Measurements from ENCODE around the gene KIF5C.

Gene KIF5C

DNA sequence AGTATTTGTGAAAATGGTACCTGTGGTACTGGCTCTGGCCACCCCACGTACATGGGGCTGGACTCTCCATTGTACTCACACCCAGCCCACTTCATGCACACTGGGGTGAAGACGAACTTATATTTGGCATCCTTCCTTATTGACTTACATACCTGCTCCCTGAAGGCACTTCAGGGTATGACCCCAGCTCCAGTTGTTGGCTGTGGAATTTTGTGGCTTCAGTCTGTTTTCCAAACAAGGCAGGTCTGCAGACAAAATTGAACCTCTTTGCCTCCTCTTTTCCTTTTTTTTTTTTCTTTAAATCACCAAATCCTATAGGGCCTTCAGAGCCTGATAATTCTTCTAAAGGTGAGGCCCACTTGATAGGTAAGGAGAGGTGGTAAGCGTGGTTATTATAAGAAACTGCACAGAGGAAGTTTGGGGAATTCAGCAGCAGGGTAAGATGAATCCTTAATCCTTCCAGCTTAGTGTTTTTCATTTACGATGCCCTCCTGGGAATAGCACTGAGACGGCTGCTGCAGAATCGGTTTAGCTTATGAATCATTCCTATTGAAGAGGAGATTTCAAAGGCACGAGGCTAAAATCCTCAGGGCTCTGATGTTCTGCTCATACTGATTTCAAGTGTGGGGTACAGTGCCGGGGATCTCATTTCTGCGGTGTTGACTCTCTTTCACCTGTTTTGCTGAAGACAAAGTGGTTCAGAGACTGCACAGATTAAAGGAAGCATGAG lies 55.2 kb downstream of the KIF5C start:
- ChIA-PET CTCF (no interaction called here), POLR2A (interaction anchor here (0.6 kb wide), 1 partner anchor 27 kb away, joined by 5 read pairs; no protein-coding TSS in a partner anchor)
- no peak for DNase-seq
- no peak overlapping the region for H3K27ac ChIP-seq (ENCODE audit: insufficient read depth in 1 of 2, low read depth in 1 of 2, low read length in 2 of 2, poor library complexity in 1 of 2, severe bottlenecking in 2 of 2)
- no peak overlapping the region for H3K4me3 ChIP-seq (ENCODE audit: control insufficient read depth in 1 of 7, extremely low read depth in 1 of 7, insufficient read depth in 4 of 7, low read depth in 2 of 7, low read length in 6 of 7)
- over 99% methylated on average over 8 of the region's 9 CpGs for WGBS (ENCODE audit: insufficient coverage)
- H3K27me3 ChIP-seq (replicated peaks in 2 of 5; ENCODE audit: control insufficient read depth in 4 of 5, insufficient read depth in 5 of 5, low read length in 4 of 5): no peaks in the 10 kb centered on the region
- H3K4me1 ChIP-seq (ENCODE audit: control extremely low read depth in 1 of 4, control insufficient read depth in 4 of 4, insufficient read depth in 4 of 4, low read length in 3 of 4): peaks cover 0 to 12% (median 12%) of the 10 kb centered on the region in 4 experiments
- H3K36me3 ChIP-seq (ENCODE audit: control insufficient read depth in 4 of 4, insufficient read depth in 4 of 4, low read length in 3 of 4): no peaks in the 10 kb centered on the region
- H3K9me3 ChIP-seq (ENCODE audit: control extremely low read depth in 1 of 5, control insufficient read depth in 4 of 5, insufficient read depth in 2 of 5, low read depth in 1 of 5, low read length in 4 of 5): no peaks in the 10 kb centered on the region

DNA sequence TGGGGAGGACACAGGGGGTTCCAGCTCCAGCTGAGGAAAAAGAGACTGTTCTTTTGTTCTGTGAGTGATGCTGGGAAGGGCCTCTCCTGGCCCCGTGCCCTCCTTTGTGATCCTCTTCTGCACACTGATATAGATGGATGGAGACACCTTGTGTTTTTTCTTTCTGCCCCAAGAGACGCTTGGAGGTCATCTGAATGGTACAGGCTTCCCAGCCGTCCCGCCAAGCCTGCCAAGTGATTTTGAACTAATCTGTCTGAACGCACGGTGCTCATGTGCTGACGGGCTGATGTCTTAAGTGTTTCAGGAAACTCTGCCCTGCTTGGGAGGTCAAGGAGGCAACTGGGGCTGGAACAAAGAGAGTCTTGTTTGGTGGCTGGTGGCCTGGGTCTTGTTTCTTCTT lies 57.5 kb downstream of the KIF5C start:
- no peaks in the 10 kb centered on the region for H3K27me3 ChIP-seq (replicated peaks in 2 of 5; ENCODE audit: control insufficient read depth in 4 of 5, insufficient read depth in 5 of 5, low read length in 4 of 5)
- CTCF ChIA-PET: no interaction called here
- DNase-seq: no peak
- POLR2A ChIA-PET: no interaction called here
- H3K4me1 ChIP-seq (ENCODE audit: control extremely low read depth in 1 of 4, control insufficient read depth in 4 of 4, insufficient read depth in 4 of 4, low read length in 3 of 4): no peaks in the 10 kb centered on the region
- H3K9me3 ChIP-seq (ENCODE audit: control extremely low read depth in 1 of 5, control insufficient read depth in 4 of 5, insufficient read depth in 2 of 5, low read depth in 1 of 5, low read length in 4 of 5): no peaks in the 10 kb centered on the region
- 88% methylated on average over 7 of the region's 7 CpGs for WGBS (ENCODE audit: insufficient coverage)
- H3K4me3 ChIP-seq (ENCODE audit: control insufficient read depth in 1 of 7, extremely low read depth in 1 of 7, insufficient read depth in 4 of 7, low read depth in 2 of 7, low read length in 6 of 7): no peak overlapping the region
- H3K27ac ChIP-seq (ENCODE audit: insufficient read depth in 1 of 2, low read depth in 1 of 2, low read length in 2 of 2, poor library complexity in 1 of 2, severe bottlenecking in 2 of 2): no peak overlapping the region
- H3K36me3 ChIP-seq (ENCODE audit: control insufficient read depth in 4 of 4, insufficient read depth in 4 of 4, low read length in 3 of 4): no peaks in the 10 kb centered on the region

DNA sequence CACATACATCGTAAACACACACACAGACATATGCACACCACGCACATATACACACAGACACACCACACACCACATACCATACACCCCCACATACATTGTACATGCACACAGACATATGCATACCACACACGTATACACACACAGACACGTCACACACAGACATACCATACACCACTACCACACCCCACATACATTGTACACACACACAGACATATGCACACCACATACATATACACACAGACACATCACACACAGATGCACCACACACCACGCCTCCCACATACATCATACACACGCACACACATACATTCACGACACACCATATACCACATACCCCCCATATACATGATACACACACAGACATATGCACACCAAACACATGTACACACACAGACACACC lies 58.4 kb downstream of the KIF5C start:
- H3K36me3 ChIP-seq (ENCODE audit: control insufficient read depth in 4 of 4, insufficient read depth in 4 of 4, low read length in 3 of 4): no peaks in the 10 kb centered on the region
- no peak overlapping the region for H3K4me3 ChIP-seq (ENCODE audit: control insufficient read depth in 1 of 7, extremely low read depth in 1 of 7, insufficient read depth in 4 of 7, low read depth in 2 of 7, low read length in 6 of 7)
- no peaks in the 10 kb centered on the region for H3K27me3 ChIP-seq (replicated peaks in 2 of 5; ENCODE audit: control insufficient read depth in 4 of 5, insufficient read depth in 5 of 5, low read length in 4 of 5)
- ChIA-PET CTCF (no interaction called here), POLR2A (no interaction called here)
- 99% methylated on average over 7 of the region's 7 CpGs for WGBS (ENCODE audit: insufficient coverage)
- H3K4me1 ChIP-seq (ENCODE audit: control extremely low read depth in 1 of 4, control insufficient read depth in 4 of 4, insufficient read depth in 4 of 4, low read length in 3 of 4): no peaks in the 10 kb centered on the region
- H3K9me3 ChIP-seq (ENCODE audit: control extremely low read depth in 1 of 5, control insufficient read depth in 4 of 5, insufficient read depth in 2 of 5, low read depth in 1 of 5, low read length in 4 of 5): no peaks in the 10 kb centered on the region
- no peak for DNase-seq
- no peak overlapping the region for H3K27ac ChIP-seq (ENCODE audit: insufficient read depth in 1 of 2, low read depth in 1 of 2, low read length in 2 of 2, poor library complexity in 1 of 2, severe bottlenecking in 2 of 2)

DNA sequence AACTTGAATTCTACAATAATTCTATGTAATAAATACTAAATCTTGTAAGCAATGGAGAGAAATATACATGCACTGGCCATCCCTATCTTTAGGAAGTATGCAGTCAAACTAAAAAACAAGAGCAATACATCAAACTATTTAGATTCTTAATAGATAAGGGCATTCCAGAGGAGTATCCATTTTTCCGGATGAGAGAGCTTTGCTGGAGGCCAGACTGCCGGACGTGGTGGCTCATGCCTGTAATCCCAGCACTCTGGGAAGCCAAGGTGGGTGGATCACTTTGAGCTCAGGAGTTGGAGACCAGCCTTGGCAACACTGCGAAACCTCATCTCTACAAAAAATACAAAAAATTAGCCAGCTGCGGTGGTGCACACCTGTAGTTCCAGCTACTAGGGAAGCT lies 60.8 kb downstream of the KIF5C start:
- no peaks in the 10 kb centered on the region for H3K4me1 ChIP-seq (ENCODE audit: control extremely low read depth in 1 of 4, control insufficient read depth in 4 of 4, insufficient read depth in 4 of 4, low read length in 3 of 4)
- H3K36me3 ChIP-seq (ENCODE audit: control insufficient read depth in 4 of 4, insufficient read depth in 4 of 4, low read length in 3 of 4): no peaks in the 10 kb centered on the region
- H3K4me3 ChIP-seq (ENCODE audit: control insufficient read depth in 1 of 7, extremely low read depth in 1 of 7, insufficient read depth in 4 of 7, low read depth in 2 of 7, low read length in 6 of 7): no peak overlapping the region
- no peaks in the 10 kb centered on the region for H3K27me3 ChIP-seq (replicated peaks in 2 of 5; ENCODE audit: control insufficient read depth in 4 of 5, insufficient read depth in 5 of 5, low read length in 4 of 5)
- H3K27ac ChIP-seq (ENCODE audit: insufficient read depth in 1 of 2, low read depth in 1 of 2, low read length in 2 of 2, poor library complexity in 1 of 2, severe bottlenecking in 2 of 2): no peak overlapping the region
- CTCF ChIA-PET: no interaction called here
- POLR2A ChIA-PET: no interaction called here
- no peaks in the 10 kb centered on the region for H3K9me3 ChIP-seq (ENCODE audit: control extremely low read depth in 1 of 5, control insufficient read depth in 4 of 5, insufficient read depth in 2 of 5, low read depth in 1 of 5, low read length in 4 of 5)
- no peak for DNase-seq
- 100% methylated on average over 5 of the region's 5 CpGs for WGBS (ENCODE audit: insufficient coverage)

DNA sequence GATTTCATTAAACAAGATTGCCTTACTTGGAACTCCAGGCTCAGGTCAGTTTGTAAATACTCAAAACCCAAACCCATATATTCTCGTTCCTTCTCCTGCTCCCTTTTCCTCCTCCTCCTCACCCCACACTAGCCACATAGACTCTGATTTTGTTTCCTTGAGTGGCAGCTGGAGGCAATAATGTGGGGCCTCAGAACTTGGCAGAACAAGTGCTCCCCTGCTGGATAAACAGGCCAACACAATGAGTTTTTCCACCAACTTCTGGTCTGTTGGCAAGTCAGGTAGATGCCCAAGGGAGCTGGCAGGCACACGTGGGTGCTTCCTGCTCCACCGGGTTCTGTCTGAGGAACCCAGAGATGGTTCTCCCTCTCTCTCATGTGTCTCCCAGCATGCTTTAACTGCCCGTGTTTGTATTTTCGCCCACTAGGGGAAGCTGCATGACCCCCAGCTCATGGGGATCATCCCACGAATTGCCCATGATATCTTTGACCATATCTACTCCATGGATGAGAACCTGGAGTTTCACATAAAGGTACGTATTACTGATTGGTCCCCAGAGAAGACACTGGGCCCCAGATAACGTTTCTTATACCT lies 61.9 kb downstream of the KIF5C start:
- H3K9me3 ChIP-seq (ENCODE audit: control extremely low read depth in 1 of 5, control insufficient read depth in 4 of 5, insufficient read depth in 2 of 5, low read depth in 1 of 5, low read length in 4 of 5): no peaks in the 10 kb centered on the region
- 79% methylated on average over 6 of the region's 8 CpGs for WGBS (ENCODE audit: insufficient coverage)
- H3K27ac ChIP-seq (ENCODE audit: insufficient read depth in 1 of 2, low read depth in 1 of 2, low read length in 2 of 2, poor library complexity in 1 of 2, severe bottlenecking in 2 of 2): no peak overlapping the region
- no peaks in the 10 kb centered on the region for H3K4me1 ChIP-seq (ENCODE audit: control extremely low read depth in 1 of 4, control insufficient read depth in 4 of 4, insufficient read depth in 4 of 4, low read length in 3 of 4)
- no peaks in the 10 kb centered on the region for H3K36me3 ChIP-seq (ENCODE audit: control insufficient read depth in 4 of 4, insufficient read depth in 4 of 4, low read length in 3 of 4)
- H3K27me3 ChIP-seq (replicated peaks in 2 of 5; ENCODE audit: control insufficient read depth in 4 of 5, insufficient read depth in 5 of 5, low read length in 4 of 5): no peaks in the 10 kb centered on the region
- ChIA-PET CTCF (interaction anchor here (0.8 kb wide), 1 partner anchor 33 kb away, joined by 3 read pairs; no protein-coding TSS in a partner anchor), POLR2A (no interaction called here)
- no peak overlapping the region for H3K4me3 ChIP-seq (ENCODE audit: control insufficient read depth in 1 of 7, extremely low read depth in 1 of 7, insufficient read depth in 4 of 7, low read depth in 2 of 7, low read length in 6 of 7)
- DNase-seq: no peak

DNA sequence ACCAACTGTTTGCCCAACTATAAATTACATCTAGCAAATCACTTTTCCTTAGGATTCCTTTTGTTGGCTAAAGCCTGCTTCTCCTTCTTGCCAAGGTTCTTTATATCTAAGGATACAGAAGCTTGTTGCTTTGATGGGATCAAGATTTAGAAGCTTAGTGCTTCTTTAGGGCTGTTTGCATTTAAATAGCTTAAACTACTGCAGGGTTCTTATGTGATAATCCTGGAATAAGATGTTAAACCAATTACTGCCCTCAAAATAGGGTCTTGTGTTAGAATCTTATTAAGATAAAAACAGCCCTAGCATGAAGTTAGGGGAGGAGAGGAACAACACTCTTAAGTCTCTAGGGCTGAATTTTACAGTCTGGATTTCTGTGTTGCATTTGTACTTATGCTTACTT lies 64.2 kb downstream of the KIF5C start:
- no peaks in the 10 kb centered on the region for H3K9me3 ChIP-seq (ENCODE audit: control extremely low read depth in 1 of 5, control insufficient read depth in 4 of 5, insufficient read depth in 2 of 5, low read depth in 1 of 5, low read length in 4 of 5)
- no peak for DNase-seq
- H3K4me1 ChIP-seq (ENCODE audit: control extremely low read depth in 1 of 4, control insufficient read depth in 4 of 4, insufficient read depth in 4 of 4, low read length in 3 of 4): peaks cover 0 to 5% (median 2%) of the 10 kb centered on the region in 4 experiments
- H3K4me3 ChIP-seq (ENCODE audit: control insufficient read depth in 1 of 7, extremely low read depth in 1 of 7, insufficient read depth in 4 of 7, low read depth in 2 of 7, low read length in 6 of 7): no peak overlapping the region
- no peak overlapping the region for H3K27ac ChIP-seq (ENCODE audit: insufficient read depth in 1 of 2, low read depth in 1 of 2, low read length in 2 of 2, poor library complexity in 1 of 2, severe bottlenecking in 2 of 2)
- no peaks in the 10 kb centered on the region for H3K27me3 ChIP-seq (replicated peaks in 2 of 5; ENCODE audit: control insufficient read depth in 4 of 5, insufficient read depth in 5 of 5, low read length in 4 of 5)
- ChIA-PET CTCF (interaction anchor here (1.4 kb wide), 1 partner anchor 12 kb away, joined by 4 read pairs; no protein-coding TSS in a partner anchor), POLR2A (no interaction called here)
- no peaks in the 10 kb centered on the region for H3K36me3 ChIP-seq (ENCODE audit: control insufficient read depth in 4 of 4, insufficient read depth in 4 of 4, low read length in 3 of 4)

DNA sequence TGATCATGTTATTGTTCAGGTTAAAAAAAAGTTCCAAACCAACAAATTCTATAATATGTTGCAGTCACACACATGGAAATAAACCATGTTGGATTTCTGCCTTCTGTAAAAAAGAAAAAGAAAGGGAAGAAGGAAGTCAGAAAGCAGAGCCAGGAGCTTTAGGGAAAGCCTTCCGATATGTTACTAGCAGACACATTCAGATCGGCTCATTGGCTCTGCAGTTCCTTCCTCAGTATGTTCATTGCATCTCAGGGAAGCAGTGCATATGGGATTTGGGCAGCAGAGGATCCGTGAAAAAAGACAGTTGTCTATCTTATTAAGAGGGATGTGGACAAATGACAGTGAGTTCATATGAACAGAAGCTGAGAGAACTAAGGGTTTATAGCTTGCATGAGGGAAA lies 68.1 kb downstream of the KIF5C start:
- H3K27me3 ChIP-seq (replicated peaks in 2 of 5; ENCODE audit: control insufficient read depth in 4 of 5, insufficient read depth in 5 of 5, low read length in 4 of 5): no peaks in the 10 kb centered on the region
- no peak overlapping the region for H3K4me3 ChIP-seq (ENCODE audit: control insufficient read depth in 1 of 7, extremely low read depth in 1 of 7, insufficient read depth in 4 of 7, low read depth in 2 of 7, low read length in 6 of 7)
- ChIA-PET POLR2A (no interaction called here), CTCF (interaction anchor here (1.2 to 1.5 kb wide), 2 partner anchors 15 to 23 kb away, joined by 3 to 11 read pairs; no protein-coding TSS in a partner anchor)
- DNase-seq: no peak
- H3K9me3 ChIP-seq (ENCODE audit: control extremely low read depth in 1 of 5, control insufficient read depth in 4 of 5, insufficient read depth in 2 of 5, low read depth in 1 of 5, low read length in 4 of 5): no peaks in the 10 kb centered on the region
- no peaks in the 10 kb centered on the region for H3K36me3 ChIP-seq (ENCODE audit: control insufficient read depth in 4 of 4, insufficient read depth in 4 of 4, low read length in 3 of 4)
- no peak overlapping the region for H3K27ac ChIP-seq (ENCODE audit: insufficient read depth in 1 of 2, low read depth in 1 of 2, low read length in 2 of 2, poor library complexity in 1 of 2, severe bottlenecking in 2 of 2)
- H3K4me1 ChIP-seq (ENCODE audit: control extremely low read depth in 1 of 4, control insufficient read depth in 4 of 4, insufficient read depth in 4 of 4, low read length in 3 of 4): peaks cover under 1 to 13% (median 5%) of the 10 kb centered on the region in 4 experiments
- WGBS (ENCODE audit: insufficient coverage): 89% methylated on average over 2 of the region's 3 CpGs

Data from common myeloid progenitor, CD34-positive (primary cell).